ENCODE results near the gene SP4.

- TF ChIP-seq, protein P1, sequence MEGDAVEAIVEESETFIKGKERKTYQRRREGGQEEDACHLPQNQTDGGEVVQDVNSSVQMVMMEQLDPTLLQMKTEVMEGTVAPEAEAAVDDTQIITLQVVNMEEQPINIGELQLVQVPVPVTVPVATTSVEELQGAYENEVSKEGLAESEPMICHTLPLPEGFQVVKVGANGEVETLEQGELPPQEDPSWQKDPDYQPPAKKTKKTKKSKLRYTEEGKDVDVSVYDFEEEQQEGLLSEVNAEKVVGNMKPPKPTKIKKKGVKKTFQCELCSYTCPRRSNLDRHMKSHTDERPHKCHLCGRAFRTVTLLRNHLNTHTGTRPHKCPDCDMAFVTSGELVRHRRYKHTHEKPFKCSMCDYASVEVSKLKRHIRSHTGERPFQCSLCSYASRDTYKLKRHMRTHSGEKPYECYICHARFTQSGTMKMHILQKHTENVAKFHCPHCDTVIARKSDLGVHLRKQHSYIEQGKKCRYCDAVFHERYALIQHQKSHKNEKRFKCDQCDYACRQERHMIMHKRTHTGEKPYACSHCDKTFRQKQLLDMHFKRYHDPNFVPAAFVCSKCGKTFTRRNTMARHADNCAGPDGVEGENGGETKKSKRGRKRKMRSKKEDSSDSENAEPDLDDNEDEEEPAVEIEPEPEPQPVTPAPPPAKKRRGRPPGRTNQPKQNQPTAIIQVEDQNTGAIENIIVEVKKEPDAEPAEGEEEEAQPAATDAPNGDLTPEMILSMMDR (IDR thresholded peaks at IDR 0.05): no peak
- no peak for TF ChIP-seq POLR2A (IDR thresholded peaks at IDR 0.05)
These were observed 33.9 kb upstream of the SP4 start for GRCh38 chr7:21393937-21394336.
